Activated B cell treated with CpG ODN at 0.5 μM for 24 hours (primary cell): ENCODE measurements around the gene COL25A1. TPM values are rescaled to one million over a fixed set of nuclear protein-coding genes. Genes with fewer than 3 reads are reported as not detected.

Source experiments
- ATAC-seq: fragments of 200-7000 bp; cut with Tn5 transposase; one replicate; pipeline ENCODE4 v1.10.0; 2021; ENCODE audit warnings: low read depth, mild to moderate bottlenecking, moderate library complexity
- CTCF ChIA-PET: fragments of 350-600 bp; sonication (Branson Sonifier 250); formaldehyde crosslinking; loops from one replicate; lab custom pipeline; 2021; ENCODE audit warnings: antibody characterized with exemption; lab: Charles Lee
- POLR2A ChIA-PET: fragments of 350-600 bp; sonication (Branson Sonifier 250); formaldehyde crosslinking; loops from one replicate; lab custom pipeline; 2021; ENCODE audit warnings: antibody characterized with exemption; lab: Charles Lee
- DNase-seq: peaks from one replicate; pipeline ENCODE4 v3.0.0; 2022
- H3K27ac Mint-ChIP-seq: one replicate; pipeline ENCODE4 v1.8.0; 2020; ENCODE audit warnings: mixed read lengths
- H3K27me3 Mint-ChIP-seq: one replicate; pipeline ENCODE4 v1.8.0; 2021; ENCODE audit warnings: mixed read lengths
- H3K36me3 Mint-ChIP-seq: one replicate; pipeline ENCODE4 v1.8.0; 2021; ENCODE audit warnings: low read depth, mixed read lengths
- H3K4me1 Mint-ChIP-seq: one replicate; pipeline ENCODE4 v1.8.0; 2021; ENCODE audit warnings: mixed read lengths
- H3K4me3 Mint-ChIP-seq: one replicate; pipeline ENCODE4 v1.8.0; 2020; ENCODE audit warnings: mild to moderate bottlenecking, mixed read lengths
- H3K9me3 Mint-ChIP-seq: one replicate; pipeline ENCODE4 v1.8.0; 2020; ENCODE audit warnings: mixed read lengths
- CTCF ChIP-seq: fragments of 200-600 bp; IDR thresholded peaks from one replicate; pipeline ENCODE4 v1.8.0; 2022; ENCODE audit warnings: antibody characterized with exemption, mild to moderate bottlenecking
- intact Hi-C: fragments of 100-400 bp; cut with micrococcal nuclease; formaldehyde crosslinking; loops from one replicate; pipeline ENCODE4 v1.15.1; 2024
- total RNA-seq: library from RNA; stranded (reverse); gene quantifications from 2 replicates; pipeline ENCODE4 v1.2.3, GENCODE V29; 2022

The COL25A1 gene
- total RNA-seq, 1 donor from 2014 or later, result not detected

- H3K9me3 Mint-ChIP-seq, result no peaks in the 10 kb centered on the region
- no peak for ATAC-seq
- ChIA-PET CTCF (no interaction called here), POLR2A (no interaction called here)
- no peak overlapping the region for H3K4me3 Mint-ChIP-seq
- H3K4me1 Mint-ChIP-seq, result no peaks in the 10 kb centered on the region
- TF ChIP-seq CTCF, result no peak
- no peaks in the 10 kb centered on the region for H3K27me3 Mint-ChIP-seq
- DNase-seq, result no peak
- intact Hi-C loops, result no loop called here
- no peak overlapping the region for H3K27ac Mint-ChIP-seq
- H3K36me3 Mint-ChIP-seq, result no peaks in the 10 kb centered on the region
These were observed 262.0 kb downstream of the COL25A1 start for GRCh38 chr4:109040441-109040840.

- DNase-seq (no peak), ATAC-seq (no peak)
- ChIA-PET CTCF (no interaction called here), POLR2A (no interaction called here)
- Mint-ChIP-seq H3K27ac (no peak overlapping the region), H3K27me3 (no peaks in the 10 kb centered on the region), H3K4me3 (no peak overlapping the region), H3K4me1 (no peaks in the 10 kb centered on the region), H3K36me3 (no peaks in the 10 kb centered on the region), H3K9me3 (no peaks in the 10 kb centered on the region)
- intact Hi-C loops, result no loop called here
- TF ChIP-seq CTCF, result no peak
These were observed 265.4 kb downstream of the COL25A1 start for GRCh38 chr4:109037026-109037425.

GRCh38 chr4:109033993-109034392, 268.5 kb downstream of the COL25A1 start:
- intact Hi-C loops, result no loop called here
- no peak overlapping the region for H3K4me3 Mint-ChIP-seq
- ChIA-PET CTCF (interaction anchor here (0.6 kb wide), 1 partner anchor 373 kb away, joined by 3 read pairs; no protein-coding TSS in a partner anchor), POLR2A (no interaction called here)
- no peaks in the 10 kb centered on the region for H3K9me3 Mint-ChIP-seq
- ATAC-seq, result no peak
- TF ChIP-seq CTCF, result no peak
- no peaks in the 10 kb centered on the region for H3K36me3 Mint-ChIP-seq
- no peaks in the 10 kb centered on the region for H3K27me3 Mint-ChIP-seq
- H3K27ac Mint-ChIP-seq, result no peak overlapping the region
- H3K4me1 Mint-ChIP-seq, result no peaks in the 10 kb centered on the region
- no peak for DNase-seq

GRCh38 chr4:109032671-109033070, 269.8 kb downstream of the COL25A1 start:
- ATAC-seq, result no peak
- DNase-seq, result no peak
- no peaks in the 10 kb centered on the region for H3K27me3 Mint-ChIP-seq
- H3K36me3 Mint-ChIP-seq, result no peaks in the 10 kb centered on the region
- intact Hi-C loops, result no loop called here
- CTCF ChIA-PET, result no interaction called here
- H3K4me3 Mint-ChIP-seq, result no peak overlapping the region
- no peaks in the 10 kb centered on the region for H3K9me3 Mint-ChIP-seq
- no peak overlapping the region for H3K27ac Mint-ChIP-seq
- POLR2A ChIA-PET, result no interaction called here
- H3K4me1 Mint-ChIP-seq, result no peaks in the 10 kb centered on the region
- no peak for TF ChIP-seq CTCF

- no peaks in the 10 kb centered on the region for H3K9me3 Mint-ChIP-seq
- no peaks in the 10 kb centered on the region for H3K4me1 Mint-ChIP-seq
- TF ChIP-seq CTCF, result no peak
- H3K27ac Mint-ChIP-seq, result no peak overlapping the region
- no peaks in the 10 kb centered on the region for H3K36me3 Mint-ChIP-seq
- H3K4me3 Mint-ChIP-seq, result no peak overlapping the region
- CTCF ChIA-PET, result no interaction called here
- DNase-seq (no peak), ATAC-seq (no peak)
- POLR2A ChIA-PET, result no interaction called here
- intact Hi-C loops, result no loop called here
- no peaks in the 10 kb centered on the region for H3K27me3 Mint-ChIP-seq
These were observed 272.5 kb downstream of the COL25A1 start for GRCh38 chr4:109029987-109030386.
